Psoas muscle (tissue), 8 donors: ENCODE data around the gene MYORG. TPM values are rescaled to one million over a fixed set of nuclear protein-coding genes. Genes with fewer than 3 reads are reported as not detected.

Source experiments
- ATAC-seq, 4 donors: fragments of 200-7000 bp; cut with Tn5 transposase; one replicate each; pipeline ENCODE4 v1.9.1; 2020; ENCODE audit warnings: moderate library complexity in 3 of 4, mild to moderate bottlenecking in 2 of 4
- DNase-seq, 2 donors: peaks; one replicate each; pipeline ENCODE4 v3.0.0-alpha.2; 2020
- H3K27ac ChIP-seq: fragments of 200-600 bp; one replicate; pipeline ENCODE4 v1.8.0; 2022
- H3K27me3 ChIP-seq, 3 donors: fragments of 200-600 bp in 1 of 3; one replicate each; pipeline versions ENCODE4 v1.6.1 to v1.8.0; 2013 to 2022; ENCODE audit warnings: low read length in 2 of 3, mild to moderate bottlenecking in 2 of 3, moderate library complexity in 1 of 3; ENCODE audit not compliant: insufficient read depth in 3 of 3
- H3K36me3 ChIP-seq, 2 donors: fragments of 200-600 bp in 1 of 2; one replicate each; pipeline versions ENCODE4 v1.6.1 to v1.8.0; 2013 to 2022; ENCODE audit warnings: low read depth in 1 of 2, mild to moderate bottlenecking in 1 of 2, moderate library complexity in 1 of 2; ENCODE audit not compliant: insufficient read depth in 1 of 2
- H3K4me1 ChIP-seq: fragments of 200-600 bp; one replicate; pipeline ENCODE4 v1.8.0; 2022
- H3K4me3 ChIP-seq: fragments of 200-600 bp; one replicate; pipeline ENCODE4 v1.8.0; 2022; ENCODE audit warnings: mild to moderate bottlenecking
- H3K9me3 ChIP-seq: fragments of 200-600 bp; one replicate; pipeline ENCODE4 v1.8.0; 2022
- CTCF ChIP-seq: fragments of 200-600 bp; IDR thresholded peaks from one replicate; pipeline ENCODE4 v1.8.0; 2022; ENCODE audit warnings: antibody characterized with exemption
- WGBS, 3 donors: extraction: QIAGEN DNeasy Blood & Tissue Kit; methylation state at CpG; one replicate each; pipeline versions ENCODE4 v1.1.6 to v1.1.7; 2013; 5-methylcytosine and 5-hydroxymethylcytosine counted together
- intact Hi-C, 2 donors: fragments of 100-400 bp; cut with DNase I; formaldehyde crosslinking; loops; one replicate each; pipeline versions ENCODE4 v1.11.0 to v1.14.2; 2022
- polyA plus RNA-seq, 3 donors: library from polyadenylated mRNA; stranded (reverse); fragments of 200-250 nt; gene quantifications; one replicate each; pipeline ENCODE4 v1.2.3, GENCODE V29; 2013
- total RNA-seq, 4 donors: library from RNA; stranded (reverse); fragmentation: NEBNext Ultra II Directional in 2 of 4; extraction: Animal tissue kit (Norgen Biotek cat#: 25700) in 2 of 4; gene quantifications; one replicate each; pipeline versions ENCODE4 v1.2.1 to v1.2.4, GENCODE V29; 2021 to 2023
- donor health status: healthy with polysubstance abuse.
- donor health status: DM: no; HTN: no; CAD: no; lungs with moderate emphysema.
- donor health status: Bipolar disorder and iron deficiency.
- donor health status: healthy.
- donor health status: DM: yes; HTN: yes; CAD: no.
- donor health status: DM: no; HTN: no; CAD: no.
- donor health status: DM: no; HTN: no; CAD: no.
- donor health status: DM: yes; HTN: yes; CAD: no.

MYORG gene
- total and polyA plus RNA-seq, 7 donors: 6.3 to 50.7 (median 28.9) TPM

- Histone ChIP-seq H3K27me3 (no peaks in the 10 kb centered on the region), H3K4me3 (no peak overlapping the region), H3K4me1 (no peaks in the 10 kb centered on the region), H3K9me3 (no peaks in the 10 kb centered on the region), H3K36me3 (peaks cover 8 to 74% of the 10 kb centered on the region in 2 donors), H3K27ac (no peak overlapping the region)
- ATAC-seq: no peak
- 66 to 73% (median 70%) methylated on average over 9 to 12 of the region's 12 CpGs for WGBS, 3 donors
- intact Hi-C loops: loop anchor here (5.0 to 10.0 kb wide), 2 partner anchors 202 to 205 kb away; no protein-coding TSS in a partner anchor
- no peak for DNase-seq
- TF ChIP-seq CTCF: no peak
Observed at GRCh38 chr9:34400275-34400674, 23.6 kb upstream of the MYORG start.

GRCh38 chr9:34399729-34400128 is 23.0 kb upstream of the MYORG start:
- DNase-seq (no peak), ATAC-seq (no peak)
- no peak for TF ChIP-seq CTCF
- Histone ChIP-seq H3K27me3 (no peaks in the 10 kb centered on the region), H3K9me3 (no peaks in the 10 kb centered on the region), H3K4me3 (no peak overlapping the region), H3K27ac (no peak overlapping the region), H3K4me1 (no peaks in the 10 kb centered on the region), H3K36me3 (peaks cover 8 to 68% of the 10 kb centered on the region in 2 donors)
- WGBS, 3 donors: 75 to 95% (median 88%) methylated on average over 4 of the region's 4 CpGs
- intact Hi-C loops: loop anchor here (5.0 to 10.0 kb wide), 2 partner anchors 203 to 205 kb away; no protein-coding TSS in a partner anchor

GRCh38 chr9:34398875-34399274 is 22.2 kb upstream of the MYORG start:
- no peak for ATAC-seq
- H3K27ac ChIP-seq: no peak overlapping the region
- H3K27me3 ChIP-seq: no peaks in the 10 kb centered on the region
- TF ChIP-seq CTCF: no peak
- no peaks in the 10 kb centered on the region for H3K9me3 ChIP-seq
- H3K4me3 ChIP-seq: no peak overlapping the region
- no peaks in the 10 kb centered on the region for H3K4me1 ChIP-seq
- H3K36me3 ChIP-seq: peaks cover 8 to 61% of the 10 kb centered on the region in 2 donors
- intact Hi-C loops: no loop called here
- 88 to 100% (median 100%) methylated on average over 1 of the region's 1 CpG for WGBS, 3 donors
- no peak for DNase-seq

GRCh38 chr9:34396276-34397214 is 19.8 kb upstream of the MYORG start:
- no peak for ATAC-seq
- intact Hi-C loops: no loop called here
- WGBS, 3 donors: 78 to 85% (median 84%) methylated on average over 7 of the region's 7 CpGs
- DNase-seq: no peak
- no peak overlapping the region for H3K27ac ChIP-seq
- H3K4me3 ChIP-seq: no peak overlapping the region
- no peak for TF ChIP-seq CTCF
- no peaks in the 10 kb centered on the region for H3K9me3 ChIP-seq
- H3K4me1 ChIP-seq: no peaks in the 10 kb centered on the region
- H3K27me3 ChIP-seq: no peaks in the 10 kb centered on the region
- peaks cover 4 to 39% of the 10 kb centered on the region in 2 donors for H3K36me3 ChIP-seq
